Left lung (tissue), 10 donors: Measurements from ENCODE around the gene HGFAC. TPM values are rescaled to one million over a fixed set of nuclear protein-coding genes. Genes with fewer than 3 reads are reported as not detected.

Source experiments
- ATAC-seq: fragments of 200-7000 bp; cut with Tn5 transposase; one replicate; pipeline ENCODE4 v1.9.1; 2020; ENCODE audit warnings: moderate library complexity
- DNase-seq, 4 donors: peaks; one replicate each; pipeline ENCODE4 v3.0.0-alpha.2; 2013 to 2020
- H3K27ac ChIP-seq, 2 donors: fragments of 200-600 bp; sonication (generic) in 1 of 2; one replicate each; pipeline versions ENCODE4 v1.5.0 to v1.8.0; 2020 to 2021
- H3K27me3 ChIP-seq, 2 donors: fragments of 200-600 bp; sonication (generic) in 1 of 2; one replicate each; pipeline versions ENCODE4 v1.5.0 to v1.8.0; 2020 to 2021
- H3K36me3 ChIP-seq, 2 donors: fragments of 200-600 bp; sonication (generic) in 1 of 2; one replicate each; pipeline versions ENCODE4 v1.5.0 to v1.8.0; 2020 to 2021
- H3K4me1 ChIP-seq, 2 donors: fragments of 200-600 bp; one replicate each; pipeline ENCODE4 v1.8.0; 2021
- H3K4me3 ChIP-seq, 2 donors: fragments of 200-600 bp; sonication (generic) in 1 of 2; one replicate each; pipeline versions ENCODE4 v1.5.0 to v1.8.0; 2020 to 2021; ENCODE audit warnings: mild to moderate bottlenecking in 1 of 2
- H3K9me3 ChIP-seq, 2 donors: fragments of 200-600 bp; sonication (generic) in 1 of 2; one replicate each; pipeline versions ENCODE4 v1.5.0 to v1.8.0; 2020 to 2021
- CTCF ChIP-seq, 2 donors: fragments of 200-600 bp; sonication (generic) in 1 of 2; IDR thresholded peaks; one replicate each; pipeline versions ENCODE4 v1.5.0 to v1.8.0; 2021; ENCODE audit warnings: antibody characterized with exemption in 2 of 2
- intact Hi-C, 2 donors: fragments of 100-400 bp; cut with DNase I; formaldehyde crosslinking; loops; one replicate each; pipeline versions ENCODE4 v1.11.2 to v1.14.2; 2022
- polyA plus RNA-seq, 6 donors: library from polyadenylated mRNA; unstranded; fragments of 120-200 nt; gene quantifications; one replicate each; pipeline ENCODE4 v1.2.1, GENCODE V29; 2013; ENCODE audit not compliant: insufficient read length in 6 of 6
- total RNA-seq, 2 donors: library from RNA; stranded (reverse); fragmentation: NEBNext Ultra II Directional; extraction: Animal tissue kit (Norgen Biotek cat#: 25700); gene quantifications; one replicate each; pipeline ENCODE4 v1.2.1, GENCODE V29; 2021
- donor health status: DM: no; HTN: yes; CAD: no.
- donor health status: DM: no; HTN: no; CAD: no.

The HGFAC gene
- total and polyA plus RNA-seq, 8 donors: 0.32 to 1.5 (median 0.72) TPM; not detected in 1

GRCh38 chr4:3399277-3400194, 42.2 kb upstream of the HGFAC start:
- DNase-seq (no peak), ATAC-seq (no peak)
- Histone ChIP-seq H3K36me3 (no peaks in the 10 kb centered on the region), H3K27me3 (no peaks in the 10 kb centered on the region), H3K4me3 (no peak overlapping the region), H3K27ac (no peak overlapping the region), H3K4me1 (peaks cover 0 to 5% of the 10 kb centered on the region in 2 donors), H3K9me3 (no peaks in the 10 kb centered on the region)
- TF ChIP-seq CTCF (IDR thresholded peaks at IDR 0.05): no peak
- intact Hi-C loops: no loop called here

GRCh38 chr4:3401436-3402171, 40.2 kb upstream of the HGFAC start:
- H3K27ac ChIP-seq: no peak overlapping the region
- H3K36me3 ChIP-seq: no peaks in the 10 kb centered on the region
- H3K4me1 ChIP-seq: peaks cover 0 to 5% of the 10 kb centered on the region in 2 donors
- H3K4me3 ChIP-seq: no peak overlapping the region
- no peaks in the 10 kb centered on the region for H3K9me3 ChIP-seq
- H3K27me3 ChIP-seq: no peaks in the 10 kb centered on the region
- DNase-seq (no peak), ATAC-seq (no peak)
- TF ChIP-seq CTCF (IDR thresholded peaks at IDR 0.05): no peak
- intact Hi-C loops: no loop called here

GRCh38 chr4:3402491-3403347, 39.0 kb upstream of the HGFAC start:
- ATAC-seq (peak; percentile 76), DNase-seq (no peak)
- no peak for TF ChIP-seq CTCF (IDR thresholded peaks at IDR 0.05)
- Histone ChIP-seq H3K9me3 (no peaks in the 10 kb centered on the region), H3K4me3 (no peak overlapping the region), H3K27me3 (no peaks in the 10 kb centered on the region), H3K4me1 (peaks cover 0 to 5% of the 10 kb centered on the region in 2 donors), H3K36me3 (no peaks in the 10 kb centered on the region), H3K27ac (no peak overlapping the region)
- intact Hi-C loops: no loop called here

GRCh38 chr4:3403348-3403906, 38.3 kb upstream of the HGFAC start:
- no peaks in the 10 kb centered on the region for H3K36me3 ChIP-seq
- peaks cover 0 to 5% of the 10 kb centered on the region in 2 donors for H3K4me1 ChIP-seq
- no peaks in the 10 kb centered on the region for H3K27me3 ChIP-seq
- intact Hi-C loops: no loop called here
- DNase-seq: no peak
- no peak for TF ChIP-seq CTCF (IDR thresholded peaks at IDR 0.05)
- no peak overlapping the region for H3K4me3 ChIP-seq
- no peak overlapping the region for H3K27ac ChIP-seq
- no peak for ATAC-seq
- no peaks in the 10 kb centered on the region for H3K9me3 ChIP-seq
